Thoracic aorta (tissue), 2 donors: ENCODE data around the gene KRT17. TPM values are rescaled to one million over a fixed set of nuclear protein-coding genes. Genes with fewer than 3 reads are reported as not detected.

Experiments used
- ATAC-seq: fragments of 150-250 bp; one replicate; pipeline ENCODE4 v1.8.0; 2017; ENCODE audit warnings: low read depth; ENCODE audit not compliant: insufficient number of reproducible peaks, low FRiP score
- DNase-seq: peaks from one replicate; pipeline ENCODE4 v3.0.0-alpha.2; 2020; ENCODE audit warnings: low spot score
- H3K27ac ChIP-seq, 2 donors: fragments of 200-600 bp; sonication (generic); 1 replicate in 1 of 2; 2 replicates in 1 of 2; pipeline ENCODE4 v1.5.1; 2016; ENCODE audit warnings: mild to moderate bottlenecking in 2 of 2, moderate library complexity in 2 of 2
- H3K27me3 ChIP-seq: fragments of 200-600 bp; sonication (generic); replicated peaks from 2 replicates; pipeline ENCODE4 v1.6.0; 2016; ENCODE audit warnings: mild to moderate bottlenecking; ENCODE audit not compliant: insufficient read depth
- H3K36me3 ChIP-seq: fragments of 200-600 bp; sonication (generic); one replicate; pipeline ENCODE4 v1.5.1; 2016
- H3K4me1 ChIP-seq, 2 donors: fragments of 200-600 bp; sonication (generic); 1 replicate in 1 of 2; 2 replicates in 1 of 2; pipeline versions ENCODE4 v1.5.1 to v1.6.0; 2016; ENCODE audit warnings: low read depth in 2 of 2, mild to moderate bottlenecking in 1 of 2; ENCODE audit not compliant: control insufficient read depth in 1 of 2
- H3K4me3 ChIP-seq: fragments of 200-600 bp; sonication (generic); 2 replicates; pipeline ENCODE4 v1.5.1; 2016; ENCODE audit warnings: mild to moderate bottlenecking
- H3K9me3 ChIP-seq: fragments of 200-600 bp; sonication (generic); 2 replicates; pipeline ENCODE4 v1.5.1; 2016
- CTCF ChIP-seq: fragments of 200-600 bp; sonication (generic); IDR thresholded peaks from one replicate; pipeline ENCODE4 v1.5.1; 2019; ENCODE audit warnings: antibody characterized with exemption
- total RNA-seq, 2 donors: library from RNA; depleted of rRNA; stranded (reverse); fragments of >200 nt; gene quantifications; one replicate each; pipeline versions ENCODE4 v1.1.0 to v1.2.3, GENCODE V29; 2016

KRT17 gene
- total RNA-seq, 2 donors from 2014 or later = 74.7 to 87.1 TPM

- DNase-seq (no peak), ATAC-seq (no peak)
- Histone ChIP-seq H3K4me3 (no peak overlapping the region), H3K27me3 (no peaks in the 10 kb centered on the region), H3K9me3 (no peaks in the 10 kb centered on the region), H3K36me3 (no peaks in the 10 kb centered on the region), H3K27ac (no peak overlapping the region), H3K4me1 (peaks cover 5 to 8% of the 10 kb centered on the region in 2 donors)
- no peak for TF ChIP-seq CTCF
Observed at GRCh38 chr17:41593306-41593981, 30.9 kb downstream of the KRT17 start.

GRCh38 chr17:41592601-41593305, 31.6 kb downstream of the KRT17 start:
- no peak for ATAC-seq

GRCh38 chr17:41589301-41589700, 35.1 kb downstream of the KRT17 start:
- Histone ChIP-seq H3K36me3 (no peaks in the 10 kb centered on the region), H3K4me1 (peaks cover 5 to 12% of the 10 kb centered on the region in 2 donors), H3K4me3 (no peak overlapping the region), H3K9me3 (no peaks in the 10 kb centered on the region), H3K27me3 (no peaks in the 10 kb centered on the region), H3K27ac (no peak overlapping the region)
- TF ChIP-seq CTCF = no peak
- ATAC-seq = no peak
- no peak for DNase-seq

More at GRCh38 chr17:41592601-41593305, 31.6 kb downstream of the KRT17 start:
- no peaks in the 10 kb centered on the region for H3K9me3 ChIP-seq
- no peaks in the 10 kb centered on the region for H3K36me3 ChIP-seq
- no peak overlapping the region for H3K4me3 ChIP-seq
- no peak overlapping the region for H3K27ac ChIP-seq
- peaks cover 5 to 12% of the 10 kb centered on the region in 2 donors for H3K4me1 ChIP-seq
- no peak for TF ChIP-seq CTCF
- no peak for DNase-seq
- H3K27me3 ChIP-seq = no peaks in the 10 kb centered on the region

GRCh38 chr17:41588126-41588810, 36.1 kb downstream of the KRT17 start:
- Histone ChIP-seq H3K36me3 (no peaks in the 10 kb centered on the region), H3K9me3 (no peaks in the 10 kb centered on the region), H3K27me3 (no peaks in the 10 kb centered on the region), H3K4me3 (no peak overlapping the region), H3K27ac (no peak overlapping the region), H3K4me1 (peaks cover 5 to 12% of the 10 kb centered on the region in 2 donors)
- no peak for TF ChIP-seq CTCF
- DNase-seq = no peak
- ATAC-seq = no peak

GRCh38 chr17:41586863-41587495, 37.4 kb downstream of the KRT17 start, which contains the start of gene KRT14:
Gene KRT14 (minus strand): TSS chr17:41586895. CDS start chr17:41586834, 61 bp downstream.
- H3K27ac ChIP-seq = no peak within 1 kb of the TSS
- no peaks in the 10 kb centered on the region for H3K9me3 ChIP-seq
- H3K27me3 ChIP-seq = no peaks in the 10 kb centered on the region
- no peaks in the 10 kb centered on the region for H3K36me3 ChIP-seq
- TF ChIP-seq CTCF = no peak
- DNase-seq = no peak
- no peak for ATAC-seq
- H3K4me3 ChIP-seq = no peak within 1 kb of the TSS
- peaks cover 5 to 12% of the 10 kb centered on the region in 2 donors for H3K4me1 ChIP-seq
